A549 (cell line): ENCODE data around the gene EFCAB14. TPM values are rescaled to one million over a fixed set of nuclear protein-coding genes. Genes with fewer than 3 reads are reported as not detected.

Experiments
- ATAC-seq, 2 experiments: fragments of 200-7000 bp in 1 of 2; fragments of >200 bp in 1 of 2; cut with Nextera tagmentation in 1 of 2; cut with Tn5 transposase in 1 of 2; 3 replicates each; pipeline versions ENCODE4 v1.8.0 to v1.9.1; 2018 to 2020; ENCODE audit warnings: mild to moderate bottlenecking in 1 of 2, moderate library complexity in 1 of 2
- CTCF ChIA-PET: fragments of 300-600 bp; sonication (Branson Sonifier 250); formaldehyde crosslinking; extraction: SDS; loops from one replicate; lab custom pipeline; 2021; ENCODE audit warnings: antibody characterized with exemption, inconsistent platforms; lab: Yijun Ruan, JAX
- POLR2A ChIA-PET: fragments of 350-600 bp; formaldehyde crosslinking; extraction: SDS; loops from one replicate; lab custom pipeline; 2021; ENCODE audit warnings: antibody characterized with exemption, inconsistent platforms; lab: Yijun Ruan, JAX
- DNase-seq, 2 experiments: peaks; one replicate each; pipeline versions ENCODE4 v3.0.0 to v3.0.0-alpha.2; 2011 to 2016; ENCODE audit warnings: low read depth in 1 of 2, low spot score in 1 of 2
- FAIRE-seq: peaks from 2 replicates; lab custom pipeline; 2011; peaks lifted over from hg19 to GRCh38; lab: Jason Lieb, UNC
- H3K27ac ChIP-seq, 2 experiments: fragments of >200 bp; sonication (Bioruptor Twin); formaldehyde crosslinking; 3 replicates each; pipeline ENCODE4 v1.5.1; 2016 to 2017
- H3K4me1 ChIP-seq: fragments of >200 bp; sonication (Bioruptor Twin); formaldehyde crosslinking; 3 replicates; pipeline ENCODE4 v1.6.1; 2016
- H3K4me2 ChIP-seq: fragments of >200 bp; sonication (Bioruptor Twin); formaldehyde crosslinking; 3 replicates; pipeline ENCODE4 v1.6.1; 2016
- H3K4me3 ChIP-seq: fragments of >200 bp; sonication (Bioruptor Twin); formaldehyde crosslinking; 3 replicates; pipeline ENCODE4 v1.5.1; 2016
- H3K9me3 ChIP-seq: fragments of >200 bp; sonication (Bioruptor Twin); formaldehyde crosslinking; 3 replicates; pipeline ENCODE4 v1.6.1; 2016
- CBX8 ChIP-seq: fragments of 200-600 bp; sonication (generic); IDR thresholded peaks from 2 replicates; pipeline ENCODE4 v1.6.1; 2016
- CHD2 ChIP-seq: fragments of 150-350 bp; IDR thresholded peaks from 2 replicates; pipeline ENCODE4 v1.6.1; 2014; ENCODE audit warnings: low read length; ENCODE audit not compliant: partially characterized antibody
- EHF ChIP-seq: fragments of 250-450 bp; sonication (Bioruptor Pico); IDR thresholded peaks from 2 replicates; pipeline ENCODE4 v1.5.0; 2020; ENCODE audit warnings: mild to moderate bottlenecking
- EHMT2 ChIP-seq: fragments of 200-600 bp; sonication (generic); IDR thresholded peaks from 2 replicates; pipeline ENCODE4 v1.6.1; 2016; ENCODE audit warnings: antibody characterized with exemption, low read depth, mild to moderate bottlenecking, moderate library complexity
- FOSB ChIP-seq: fragments of 250-450 bp; sonication (Bioruptor Pico); IDR thresholded peaks from 2 replicates; pipeline ENCODE4 v1.5.0; 2020; ENCODE audit warnings: mild to moderate bottlenecking, moderate library complexity
- FOSL2 ChIP-seq, 2 experiments: fragments of 450-650 bp in 1 of 2; fragments of >200 bp in 1 of 2; sonication (Bioruptor Twin) in 1 of 2; formaldehyde crosslinking; IDR thresholded peaks; 2 replicates each; pipeline versions ENCODE4 v1.5.0 to v1.6.1; 2016 to 2020; ENCODE audit warnings: mild to moderate bottlenecking in 1 of 2, moderate library complexity in 1 of 2
- GATA3 ChIP-seq: IDR thresholded peaks from 2 replicates; pipeline ENCODE4 v1.6.1; 2012; ENCODE audit warnings: borderline replicate concordance
- HEYL ChIP-seq: fragments of 250-450 bp; sonication (Bioruptor Pico); IDR thresholded peaks from 2 replicates; pipeline ENCODE4 v1.8.0; 2021; ENCODE audit warnings: mild to moderate bottlenecking, moderate library complexity
- HOXA7 ChIP-seq: fragments of 250-450 bp; sonication (Bioruptor Pico); IDR thresholded peaks from 2 replicates; pipeline ENCODE4 v1.5.0; 2020; ENCODE audit warnings: mild to moderate bottlenecking, moderate library complexity
- JUN ChIP-seq, 2 experiments: fragments of >200 bp; sonication (Bioruptor Twin); formaldehyde crosslinking; IDR thresholded peaks; 2 replicates in 1 of 2; 3 replicates in 1 of 2; pipeline ENCODE4 v1.6.1; 2016 to 2017
- JUNB ChIP-seq: fragments of >200 bp; sonication (Bioruptor Twin); formaldehyde crosslinking; IDR thresholded peaks from 2 replicates; pipeline ENCODE4 v1.6.1; 2016
- MAZ ChIP-seq: fragments of 150-350 bp; IDR thresholded peaks from 2 replicates; pipeline ENCODE4 v1.6.1; 2014; ENCODE audit warnings: antibody characterized with exemption, low read depth, low read length, borderline replicate concordance
- MYC ChIP-seq: IDR thresholded peaks from 2 replicates; pipeline ENCODE4 v1.6.1; 2012; ENCODE audit warnings: mild to moderate bottlenecking, inconsistent platforms, low read length, improper control_type of control experiment, borderline replicate concordance
- POLR2A ChIP-seq: IDR thresholded peaks from 2 replicates; pipeline ENCODE4 v1.6.1; 2012; ENCODE audit warnings: mild to moderate bottlenecking, low read length
- RAD21 ChIP-seq, 2 experiments: fragments of >200 bp in 1 of 2; sonication (Bioruptor Twin) in 1 of 2; formaldehyde crosslinking in 1 of 2; IDR thresholded peaks in 1 of 2; conservative IDR thresholded peaks in 1 of 2; 2 replicates in 1 of 2; 3 replicates in 1 of 2; pipeline ENCODE4 v1.6.1; 2012 to 2018; ENCODE audit warnings: inconsistent platforms in 1 of 2
- RARB ChIP-seq: fragments of 250-450 bp; sonication (Bioruptor Pico); IDR thresholded peaks from 2 replicates; pipeline ENCODE4 v1.8.0; 2021; ENCODE audit warnings: mild to moderate bottlenecking, moderate library complexity
- RCOR1 ChIP-seq: fragments of 150-350 bp; IDR thresholded peaks from 2 replicates; pipeline ENCODE4 v1.6.1; 2014; ENCODE audit warnings: antibody characterized with exemption, low read length, low read depth
- RNF2 ChIP-seq: fragments of 200-600 bp; sonication (generic); IDR thresholded peaks from 2 replicates; pipeline ENCODE4 v1.6.1; 2016; ENCODE audit warnings: low read depth, mild to moderate bottlenecking, antibody characterized with exemption, moderate library complexity, borderline replicate concordance
- TFCP2L1 ChIP-seq: fragments of 250-450 bp; sonication (Bioruptor Pico); IDR thresholded peaks from 2 replicates; pipeline ENCODE4 v1.5.0; 2021; ENCODE audit warnings: mild to moderate bottlenecking
- ZC3H11A ChIP-seq: fragments of 450-650 bp; IDR thresholded peaks from 2 replicates; pipeline ENCODE4 v1.6.1; 2014; ENCODE audit warnings: antibody characterized with exemption, mild to moderate bottlenecking
- WGBS: methylation state at CpG from one replicate; pipeline ENCODE4 v1.1.6; 2017; ENCODE audit errors: missing lambda C conversion rate; 5-methylcytosine and 5-hydroxymethylcytosine counted together
- polyA plus RNA-seq, 4 experiments: library from polyadenylated mRNA; depleted of rRNA in 3 of 4; stranded (reverse); fragments of >200 nt; fragmentation: RNase III in 1 of 4; extraction: RNeasy Plus Mini Kit Qiagen cat#74134 plus additional on column Dnase treatment in 1 of 4; gene quantifications; 2 replicates in 3 of 4; 3 replicates in 1 of 4; pipeline ENCODE4 v1.2.3, GENCODE V29; 2011 to 2017
- TF ChIP-seq, protein P1 (sequence below): IDR thresholded peaks from 2 replicates; pipeline ENCODE4 v1.6.1; 2012
- TF ChIP-seq, protein P2 (sequence below): fragments of 250-450 bp; sonication (Bioruptor Pico); IDR thresholded peaks from 2 replicates; pipeline ENCODE4 v1.5.0; 2020; ENCODE audit warnings: low read depth, mild to moderate bottlenecking, moderate library complexity
- TF ChIP-seq, protein P3 (sequence below): IDR thresholded peaks from 2 replicates; pipeline ENCODE4 v1.6.1; 2012; ENCODE audit warnings: low read depth, borderline replicate concordance

The EFCAB14 gene
- polyA plus RNA-seq, 2 of the 4 experiments (the other 2 are of a cell fraction): 18.0 to 41.4 TPM

DNA sequence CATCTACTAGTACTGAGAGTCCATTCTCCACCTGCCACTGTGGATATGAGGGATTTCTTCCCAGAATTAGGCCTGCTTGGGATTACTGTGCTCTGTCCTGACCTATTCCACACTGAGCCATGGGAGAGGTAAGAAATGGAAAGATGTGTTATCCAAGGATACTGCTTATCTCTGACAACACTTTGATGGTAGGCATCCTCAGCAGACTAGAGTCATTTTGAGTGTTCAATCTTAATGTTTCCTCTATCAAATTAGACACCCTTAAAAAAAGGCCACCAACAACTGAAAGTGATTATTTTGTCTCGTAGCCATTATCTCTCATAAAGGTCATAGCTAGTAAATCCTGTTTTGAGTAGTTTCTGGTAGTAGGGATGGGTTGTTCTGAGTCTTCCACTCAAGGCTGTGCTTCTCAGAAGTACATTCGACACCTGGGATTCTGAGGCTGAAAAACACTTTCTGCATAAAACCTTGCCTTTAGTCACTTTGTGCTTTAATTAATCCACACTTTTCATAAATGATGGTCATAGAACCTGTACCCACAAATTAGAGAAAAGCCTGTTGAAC lies 59.5 kb downstream of the EFCAB14 start:
- FAIRE-seq: no peak
- CTCF ChIA-PET: no interaction called here

DNA sequence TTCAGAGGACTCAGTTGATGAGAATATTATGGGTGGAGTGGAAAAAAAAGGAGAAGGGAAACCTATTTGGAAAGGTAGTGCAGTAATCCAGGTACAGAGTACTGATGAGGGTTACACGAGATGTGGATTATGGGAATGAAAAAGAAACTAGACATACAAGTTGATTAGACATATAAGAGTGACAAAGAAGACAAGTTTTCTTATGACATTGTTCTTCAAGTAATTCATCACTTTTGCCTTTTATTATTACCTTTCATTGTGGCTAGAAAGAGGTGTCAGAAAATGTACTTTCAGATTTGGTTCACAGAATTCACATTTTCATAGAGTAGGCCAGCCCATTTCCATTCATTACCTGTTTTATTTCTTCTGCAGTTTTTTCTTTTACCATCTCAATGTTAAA lies 61.1 kb downstream of the EFCAB14 start:
- H3K4me2 ChIP-seq: no peak overlapping the region
- peaks cover 9% of the 10 kb centered on the region; the same call in 2 of the 3 replicates for H3K4me1 ChIP-seq
- no peak for DNase-seq
- TF ChIP-seq HEYL (CRISPR knock-in tag) (no peak), JUN (IDR thresholded peaks at IDR 0.05) (no peak), RAD21 (conservative IDR thresholded peaks at IDR 0.05 in 1 of 2, IDR thresholded peaks at IDR 0.05 in 1 of 2) (no peak), RNF2 (no peak), RCOR1 (no peak), HOXA7 (CRISPR knock-in tag) (no peak), TFCP2L1 (CRISPR knock-in tag) (no peak), EHMT2 (no peak), FOSL2 (IDR thresholded peaks at IDR 0.05) (no peak), FOSL2 (CRISPR knock-in tag; IDR thresholded peaks at IDR 0.05) (no peak), CBX8 (no peak), MYC (no peak), GATA3 (no peak), MAZ (no peak), ZC3H11A (no peak), EHF (CRISPR knock-in tag) (no peak), CHD2 (no peak), JUNB (no peak)
- TF ChIP-seq, protein P1, sequence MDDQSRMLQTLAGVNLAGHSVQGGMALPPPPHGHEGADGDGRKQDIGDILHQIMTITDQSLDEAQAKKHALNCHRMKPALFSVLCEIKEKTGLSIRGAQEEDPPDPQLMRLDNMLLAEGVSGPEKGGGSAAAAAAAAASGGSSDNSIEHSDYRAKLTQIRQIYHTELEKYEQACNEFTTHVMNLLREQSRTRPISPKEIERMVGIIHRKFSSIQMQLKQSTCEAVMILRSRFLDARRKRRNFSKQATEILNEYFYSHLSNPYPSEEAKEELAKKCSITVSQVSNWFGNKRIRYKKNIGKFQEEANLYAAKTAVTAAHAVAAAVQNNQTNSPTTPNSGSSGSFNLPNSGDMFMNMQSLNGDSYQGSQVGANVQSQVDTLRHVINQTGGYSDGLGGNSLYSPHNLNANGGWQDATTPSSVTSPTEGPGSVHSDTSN: no peak
- TF ChIP-seq, all 56 proteins: peak for 0
- FAIRE-seq (no peak), ATAC-seq (no peak)
- ChIA-PET POLR2A (no interaction called here), CTCF (interaction anchor here (1.0 kb wide), 2 partner anchors 22 to 44 kb away, joined by 3 read pairs; no protein-coding TSS in a partner anchor)
- H3K4me3 ChIP-seq: no peak overlapping the region
- WGBS: 88% methylated on average over 1 of the region's 1 CpG
- no peak overlapping the region for H3K27ac ChIP-seq
- H3K9me3 ChIP-seq: no peaks in the 10 kb centered on the region

More for the DNA sequence above, 59.5 kb downstream of the EFCAB14 start:
- no peaks in the 10 kb centered on the region for H3K9me3 ChIP-seq
- ATAC-seq: no peak
- no peak for TF ChIP-seq ZC3H11A
- TF ChIP-seq, all 56 proteins: peak for 0
- Histone ChIP-seq H3K4me2 (no peak overlapping the region), H3K4me1 (no peaks in the 10 kb centered on the region), H3K4me3 (no peak overlapping the region), H3K27ac (no peak overlapping the region)
- DNase-seq: no peak
- 93% methylated on average over 2 of the region's 2 CpGs for WGBS
- POLR2A ChIA-PET: no interaction called here

DNA sequence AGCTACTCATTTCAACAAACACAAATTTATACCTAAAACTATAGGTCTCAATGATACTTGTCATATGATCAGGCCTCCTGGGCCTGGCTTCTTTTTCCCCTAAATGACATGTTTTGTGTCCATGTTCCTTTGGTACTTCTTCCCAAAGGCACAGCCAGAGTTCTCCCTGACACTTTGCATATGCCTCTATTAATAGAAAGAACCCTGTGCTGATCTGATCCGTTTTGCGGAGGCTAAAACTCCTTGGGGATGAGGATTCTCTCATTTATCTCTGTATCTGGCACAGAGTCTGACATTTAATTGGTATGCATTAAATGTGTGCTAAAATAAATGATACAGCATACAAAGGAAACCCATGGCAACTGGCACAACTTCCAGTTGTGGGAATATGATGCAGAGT lies 62.3 kb downstream of the EFCAB14 start:
- WGBS: 97% methylated on average over 2 of the region's 2 CpGs
- no peak for FAIRE-seq
- POLR2A ChIA-PET: no interaction called here
- peaks cover 15% of the 10 kb centered on the region; the same call in 2 of the 3 replicates for H3K4me1 ChIP-seq
- no peaks in the 10 kb centered on the region for H3K9me3 ChIP-seq
- CTCF ChIA-PET: no interaction called here
- H3K4me3 ChIP-seq: no peak overlapping the region
- no peak for ATAC-seq
- no peak for DNase-seq
- H3K27ac ChIP-seq: no peak overlapping the region
- no peak overlapping the region for H3K4me2 ChIP-seq
- TF ChIP-seq, protein P2, sequence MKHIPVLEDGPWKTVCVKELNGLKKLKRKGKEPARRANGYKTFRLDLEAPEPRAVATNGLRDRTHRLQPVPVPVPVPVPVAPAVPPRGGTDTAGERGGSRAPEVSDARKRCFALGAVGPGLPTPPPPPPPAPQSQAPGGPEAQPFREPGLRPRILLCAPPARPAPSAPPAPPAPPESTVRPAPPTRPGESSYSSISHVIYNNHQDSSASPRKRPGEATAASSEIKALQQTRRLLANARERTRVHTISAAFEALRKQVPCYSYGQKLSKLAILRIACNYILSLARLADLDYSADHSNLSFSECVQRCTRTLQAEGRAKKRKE (CRISPR knock-in tag): no peak
- no peak for TF ChIP-seq MYC
- TF ChIP-seq RCOR1: no peak
- TF ChIP-seq POLR2A: no peak
- TF ChIP-seq MAZ: no peak
- TF ChIP-seq RARB (CRISPR knock-in tag): no peak
- TF ChIP-seq, protein P3, sequence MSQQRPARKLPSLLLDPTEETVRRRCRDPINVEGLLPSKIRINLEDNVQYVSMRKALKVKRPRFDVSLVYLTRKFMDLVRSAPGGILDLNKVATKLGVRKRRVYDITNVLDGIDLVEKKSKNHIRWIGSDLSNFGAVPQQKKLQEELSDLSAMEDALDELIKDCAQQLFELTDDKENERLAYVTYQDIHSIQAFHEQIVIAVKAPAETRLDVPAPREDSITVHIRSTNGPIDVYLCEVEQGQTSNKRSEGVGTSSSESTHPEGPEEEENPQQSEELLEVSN: no peak
- TF ChIP-seq EHF (CRISPR knock-in tag): no peak
- TF ChIP-seq FOSB (CRISPR knock-in tag): no peak
